Activated T-cell treated with anti-CD3 and anti-CD28 coated beads for 48 hours (primary cell): ENCODE data around the gene ANXA10.
"Not testable (repeated sequence)": the region's sequence is repeated elsewhere in the genome, so short reads cannot be mapped to it uniquely, and the experiment has no call there.

Experiments used
- DNase-seq: peaks from one replicate; pipeline ENCODE4 v3.0.0-alpha.2; 2020; ENCODE audit warnings: low read depth

The ANXA10 gene

DNA sequence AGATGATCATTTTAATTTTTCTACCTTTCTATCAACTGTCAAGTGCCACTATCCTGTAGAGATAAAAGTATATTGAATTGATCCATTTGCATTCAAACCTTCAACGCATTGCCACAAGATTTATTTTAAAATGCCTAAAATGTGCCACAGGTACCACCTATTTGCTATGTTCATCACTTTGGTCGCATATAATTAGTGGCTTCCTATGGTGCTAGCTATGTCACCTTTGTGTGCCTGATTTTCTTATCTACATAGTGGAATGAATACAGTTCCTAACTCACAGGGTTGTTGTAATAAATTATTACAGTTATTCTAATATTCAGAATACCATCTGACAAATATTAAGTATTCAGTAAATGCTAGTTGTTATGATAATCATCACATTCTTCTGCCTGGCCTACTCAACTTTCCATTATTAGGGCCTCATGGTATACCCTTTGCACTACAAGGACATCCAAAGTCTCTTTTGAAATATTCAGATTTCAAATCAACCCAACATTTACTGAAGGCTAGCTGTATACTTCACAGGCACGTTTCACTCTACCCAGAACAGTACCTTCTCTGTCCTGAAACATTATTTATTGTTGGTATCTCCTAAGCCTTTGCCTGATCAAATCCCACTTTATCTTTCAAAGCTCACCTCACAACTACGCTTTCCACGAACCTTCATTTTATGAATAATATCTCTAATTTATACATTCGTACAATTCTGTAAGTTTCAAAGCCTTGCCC, 62.4 kb downstream of the ANXA10 start:
- DNase-seq = no peak

DNA sequence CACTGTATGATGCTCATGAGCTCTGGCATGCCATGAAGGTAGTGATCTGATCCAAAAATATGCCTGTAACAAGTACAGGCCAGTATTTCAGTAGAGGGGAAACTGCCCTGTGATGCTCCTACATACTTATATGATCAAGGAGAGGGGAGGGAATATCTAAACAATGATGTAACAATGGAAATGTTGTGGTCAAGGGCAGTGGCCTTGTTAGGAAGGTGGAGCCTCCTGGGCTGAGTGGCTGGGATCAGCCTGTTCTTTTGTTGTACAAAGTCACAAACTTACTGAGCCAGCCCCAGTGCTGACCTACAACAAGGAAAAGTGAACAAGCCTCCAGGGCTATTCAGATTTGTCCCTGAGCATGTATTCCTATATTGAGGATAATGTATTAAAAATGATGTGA, 70.3 kb downstream of the ANXA10 start:
- no peak for DNase-seq

DNA sequence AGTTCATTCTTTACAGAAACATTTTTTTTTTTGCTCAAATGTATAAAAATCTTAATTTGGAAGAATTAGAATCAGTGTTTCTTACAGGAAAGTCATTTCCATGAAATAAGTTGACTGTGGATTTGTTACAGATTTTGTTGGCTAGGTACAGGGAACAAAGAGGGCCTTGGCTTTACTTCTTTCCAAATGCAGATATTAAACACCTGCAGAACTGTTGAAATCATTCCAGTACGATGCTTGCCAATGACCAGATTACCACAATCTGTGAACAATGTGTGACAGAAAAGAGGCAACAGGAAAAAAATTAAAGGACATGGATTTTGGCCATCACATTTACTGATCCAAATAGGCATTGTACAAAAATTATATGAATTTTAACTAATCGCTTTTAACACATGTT, 70.8 kb downstream of the ANXA10 start:
- no peak for DNase-seq

DNA sequence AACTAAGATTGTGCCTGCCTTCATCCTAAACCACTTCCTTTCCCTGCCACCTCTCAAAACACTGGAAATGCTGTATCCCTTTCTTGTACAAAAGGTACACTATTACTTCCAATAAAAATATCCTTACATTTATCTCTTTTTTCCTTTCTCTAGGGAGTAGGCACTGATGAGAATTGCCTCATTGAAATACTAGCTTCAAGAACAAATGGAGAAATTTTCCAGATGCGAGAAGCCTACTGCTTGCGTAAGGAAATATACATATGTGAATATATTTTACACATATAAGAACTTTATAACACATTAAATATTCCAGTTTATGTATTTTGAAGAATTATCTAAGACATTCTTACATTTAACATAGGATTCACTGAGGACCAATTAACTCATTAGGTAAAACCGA, 71.7 kb downstream of the ANXA10 start:
- DNase-seq = no peak

DNA sequence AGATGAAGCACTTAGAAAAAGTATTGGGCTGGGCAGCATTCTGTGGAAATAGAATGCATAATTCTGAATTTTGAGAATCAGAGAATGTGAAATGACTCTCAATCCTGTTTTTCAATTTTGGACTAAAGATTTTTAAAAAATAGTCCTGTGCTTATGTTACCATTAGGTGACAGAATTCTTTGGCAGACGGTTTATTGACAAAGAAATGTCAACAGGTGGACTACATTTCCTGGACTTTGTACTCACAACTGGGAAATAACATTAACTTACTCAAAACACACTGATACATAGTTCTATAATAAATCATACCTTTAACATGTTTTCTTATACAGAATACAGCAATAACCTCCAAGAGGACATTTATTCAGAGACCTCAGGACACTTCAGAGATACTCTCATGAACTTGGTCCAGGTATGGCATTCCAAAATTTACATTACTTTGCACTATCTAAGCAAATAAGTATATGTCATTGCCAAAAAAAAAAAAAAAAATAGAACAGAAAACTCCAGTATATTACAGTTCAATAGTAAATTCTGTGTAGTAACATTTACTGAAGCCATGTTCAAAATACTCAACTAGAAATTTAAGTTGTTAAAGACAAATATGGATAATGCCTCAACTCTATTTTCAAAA, 72.7 kb downstream of the ANXA10 start:
- DNase-seq = no peak

DNA sequence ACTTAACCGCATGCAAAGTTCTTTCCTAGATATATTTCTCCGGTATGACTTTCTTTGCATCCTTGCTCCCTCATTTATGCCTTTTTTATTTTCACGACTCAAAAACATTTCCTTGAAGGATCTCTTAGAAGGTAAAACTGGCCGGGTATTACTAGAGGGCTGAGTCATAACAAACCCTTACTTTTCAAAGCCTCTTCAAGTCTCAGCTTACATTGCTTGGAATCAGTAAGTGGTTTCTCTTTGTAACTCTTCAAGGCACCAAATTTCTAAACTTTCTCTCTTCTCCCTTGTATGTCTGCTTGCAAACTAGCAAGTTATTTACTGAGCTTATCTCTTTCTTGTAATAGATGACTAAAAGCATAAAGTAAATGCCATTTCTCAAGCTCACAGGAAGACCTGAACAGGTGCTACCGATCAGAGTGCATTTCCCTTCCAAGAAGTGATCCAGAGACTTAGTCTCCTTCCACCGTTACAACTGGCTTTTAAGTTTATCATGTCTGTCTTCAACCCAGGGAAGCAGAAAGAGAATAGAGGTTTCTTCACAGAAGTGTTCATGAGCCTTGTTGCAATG, 75.5 kb downstream of the ANXA10 start:
- DNase-seq = no peak

DNA sequence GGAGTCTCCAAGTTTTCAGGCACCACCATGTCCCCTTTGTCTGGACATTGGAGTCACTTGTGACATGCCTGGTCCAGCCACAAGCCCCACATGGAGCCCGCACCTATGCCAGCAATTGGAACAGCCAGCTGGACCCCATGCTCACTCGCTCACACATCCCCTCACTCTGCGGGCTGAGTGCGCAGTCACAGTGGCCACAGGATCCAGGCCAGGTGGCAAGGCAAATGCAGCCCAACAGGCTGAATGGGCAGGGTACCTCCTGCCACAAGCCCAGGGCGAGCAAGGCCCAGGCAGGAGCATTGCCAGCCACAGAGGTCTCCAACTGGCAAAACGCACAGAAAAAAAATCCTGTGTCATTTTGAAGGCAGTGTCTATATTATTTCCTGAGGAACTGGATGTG, 82.0 kb downstream of the ANXA10 start:
- DNase-seq = no peak

DNA sequence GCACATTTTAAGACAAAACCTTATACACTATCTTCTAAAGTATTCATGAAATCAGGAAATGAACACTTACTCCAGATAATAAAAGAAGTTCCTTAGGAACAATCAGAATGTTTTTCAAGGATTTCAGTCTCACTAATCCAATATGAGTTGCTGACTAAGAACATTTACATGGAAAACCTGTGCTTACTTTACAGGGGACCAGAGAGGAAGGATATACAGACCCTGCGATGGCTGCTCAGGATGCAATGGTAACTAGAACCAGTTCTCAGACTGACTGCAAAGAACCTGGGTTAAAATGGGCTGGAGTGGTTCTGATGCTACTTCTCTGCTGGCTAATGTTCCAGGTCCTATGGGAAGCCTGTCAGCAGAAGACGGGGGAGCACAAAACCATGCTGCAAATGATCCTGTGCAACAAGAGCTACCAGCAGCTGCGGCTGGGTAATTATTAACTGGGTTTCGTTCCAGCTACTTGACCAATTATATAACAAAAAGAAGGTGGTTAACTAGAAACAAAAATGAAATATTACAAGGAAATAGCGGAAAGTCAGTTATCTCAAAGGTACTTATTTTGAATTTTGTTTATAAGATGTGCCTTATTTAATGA, 85.3 kb downstream of the ANXA10 start:
- DNase-seq = no peak

DNA sequence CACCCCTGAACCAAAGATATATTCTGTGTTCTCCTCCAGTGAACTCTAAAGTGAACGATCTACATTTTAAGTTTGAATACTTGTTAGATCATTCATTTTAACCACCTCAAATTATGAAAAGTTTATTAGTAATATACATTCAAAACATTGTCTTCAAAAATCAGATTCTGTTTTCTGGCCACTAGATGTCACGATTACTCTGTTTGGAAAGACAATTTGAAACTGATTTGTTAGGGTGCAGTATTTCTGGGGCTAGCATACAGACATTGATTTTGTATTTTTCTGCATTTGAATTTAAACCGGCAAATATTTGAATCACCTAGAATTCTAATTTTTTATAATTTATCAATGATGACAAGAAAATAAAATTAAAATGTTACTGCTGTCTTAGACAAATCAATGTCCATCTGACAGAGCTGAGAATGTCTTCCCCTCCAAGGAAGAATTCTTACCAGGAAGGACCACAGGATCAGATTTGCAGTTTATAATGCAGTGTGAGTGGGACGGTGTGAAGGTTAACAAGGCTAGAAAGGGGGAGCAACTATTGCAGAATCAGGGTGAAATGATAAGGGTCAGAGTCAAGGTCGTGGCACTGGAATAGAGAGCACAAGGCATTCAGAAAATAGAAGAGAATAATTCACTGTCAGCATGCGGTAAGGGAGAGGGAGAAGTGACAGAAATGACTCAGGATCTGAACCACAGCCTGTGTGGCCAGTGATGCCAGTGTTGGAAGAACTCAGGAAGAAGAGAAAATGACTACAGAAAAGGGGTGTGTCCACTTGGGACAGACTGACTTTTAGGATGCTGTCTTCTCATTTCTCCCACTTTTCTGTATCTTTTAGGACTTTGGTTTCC, 91.6 kb downstream of the ANXA10 start:
- DNase-seq = no peak

DNA sequence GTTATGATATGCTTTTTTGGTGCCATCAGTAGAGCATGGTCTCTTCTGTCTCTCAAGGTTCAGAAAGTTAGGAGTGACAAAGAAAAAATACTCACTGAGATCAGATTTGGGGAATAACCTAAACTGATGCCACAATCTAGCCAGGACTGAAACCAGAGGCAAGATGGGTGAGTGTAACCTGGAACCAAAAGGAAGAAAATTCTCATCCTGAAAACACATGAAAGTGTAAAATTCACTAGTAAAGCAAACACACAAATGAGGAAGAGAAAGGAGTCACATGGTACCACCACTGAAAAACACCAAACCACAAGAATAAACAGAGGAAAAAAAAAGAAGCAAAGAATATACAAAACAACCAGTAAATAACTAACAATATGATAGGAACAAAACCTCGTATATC, 96.4 kb downstream of the ANXA10 start:
- no peak for DNase-seq

DNA sequence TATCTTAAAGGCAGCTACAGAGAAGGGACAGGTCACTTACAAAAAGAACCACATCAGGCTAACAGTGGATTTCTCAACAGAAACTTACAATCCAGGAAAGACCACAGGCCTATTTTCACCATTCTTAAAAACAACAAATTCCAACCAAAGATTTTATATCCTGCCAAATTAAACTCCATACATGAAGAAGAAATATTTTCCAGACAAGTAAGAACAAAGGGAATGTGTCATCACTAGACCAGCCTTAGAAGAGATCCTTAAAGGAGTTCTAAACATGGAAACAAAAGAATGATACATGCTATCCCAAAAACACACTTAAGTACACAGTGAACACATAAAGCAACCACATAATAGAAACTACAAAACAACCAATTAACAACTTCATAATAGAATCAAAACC, 105.6 kb downstream of the ANXA10 start:
- DNase-seq = no peak

DNA sequence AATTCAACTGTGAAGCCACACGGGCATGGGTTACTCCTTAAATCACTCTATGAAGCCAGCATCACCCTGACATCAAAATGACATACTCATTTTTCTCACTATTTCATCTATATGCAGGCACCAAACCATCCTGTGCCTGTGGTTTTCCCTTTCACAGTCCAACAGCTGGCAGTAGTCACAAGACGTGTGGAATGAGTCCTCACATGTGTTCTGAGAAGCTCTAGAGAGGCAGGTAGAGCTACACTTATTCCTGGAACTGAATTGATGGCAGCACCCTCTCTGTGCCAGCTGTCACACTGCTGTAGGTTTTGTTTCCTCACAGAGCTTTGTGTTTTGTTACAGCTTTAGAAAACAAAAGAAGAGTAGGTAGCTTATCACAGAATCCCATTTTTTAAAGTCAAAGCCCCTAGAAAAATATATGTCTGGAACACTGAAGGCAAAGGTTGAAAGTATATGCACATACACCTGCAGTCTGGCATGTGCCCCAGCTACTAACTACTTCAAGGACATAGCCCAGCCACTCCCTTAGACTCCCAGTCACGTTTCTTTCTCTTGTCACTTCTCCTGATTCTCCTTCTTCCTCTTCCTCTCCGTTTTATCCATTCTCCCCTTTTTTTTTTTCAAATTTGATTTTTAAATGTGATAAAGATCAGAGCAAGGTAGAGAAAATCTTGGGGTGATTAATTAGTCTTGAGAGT, 107.1 kb downstream of the ANXA10 start:
- DNase-seq = no peak

DNA sequence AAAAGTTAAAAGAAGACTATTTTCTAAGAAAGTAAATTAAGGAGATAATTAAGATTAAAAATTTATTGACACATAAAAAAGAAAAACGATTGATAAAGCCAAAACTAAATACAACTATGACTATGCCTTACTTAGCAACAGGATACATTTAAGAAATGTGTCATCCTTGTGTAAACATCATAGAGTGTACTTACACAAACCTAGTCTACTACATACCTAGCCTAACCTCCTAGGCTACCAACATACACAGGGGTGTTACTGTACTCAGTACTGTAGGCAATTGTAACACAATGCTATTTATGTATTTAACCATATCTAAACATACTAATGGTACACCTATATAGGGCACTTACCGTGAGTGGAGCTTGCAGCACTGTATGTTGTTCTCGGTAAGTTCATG, 108.3 kb downstream of the ANXA10 start:
- DNase-seq = no peak

DNA sequence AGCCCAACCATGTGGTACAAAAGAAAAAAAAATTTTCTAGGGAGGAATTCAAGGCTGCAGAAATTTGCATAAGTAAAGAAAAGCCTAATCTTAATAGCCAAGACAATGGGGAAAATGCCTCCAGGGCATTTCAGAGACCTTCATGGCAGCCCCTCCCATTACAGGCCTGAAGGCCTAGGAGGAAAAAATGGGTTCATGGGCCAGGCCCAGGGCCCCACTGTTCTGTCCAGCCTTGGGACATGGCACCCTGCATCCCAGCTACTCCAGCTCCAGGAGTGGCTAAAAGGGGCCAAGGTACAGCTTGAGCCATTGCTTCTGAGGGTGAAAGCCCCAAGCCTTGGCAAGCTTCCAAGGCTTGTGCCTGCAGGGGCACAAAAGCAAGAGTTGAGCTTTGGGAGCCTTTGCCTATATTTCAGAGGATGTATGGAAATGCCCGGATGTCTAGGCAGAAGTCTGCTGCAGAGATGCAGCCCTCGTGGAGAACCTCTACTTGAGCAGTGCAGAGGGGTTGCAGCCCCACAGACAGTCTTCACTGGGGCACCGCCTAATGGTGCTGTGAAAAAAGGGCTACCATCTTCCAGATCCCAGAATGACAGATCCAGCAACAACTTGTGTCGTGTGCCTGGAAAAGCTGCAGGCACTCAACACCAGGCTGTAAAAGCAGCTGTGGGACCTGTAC, 111.0 kb downstream of the ANXA10 start:
- DNase-seq = no peak

DNA sequence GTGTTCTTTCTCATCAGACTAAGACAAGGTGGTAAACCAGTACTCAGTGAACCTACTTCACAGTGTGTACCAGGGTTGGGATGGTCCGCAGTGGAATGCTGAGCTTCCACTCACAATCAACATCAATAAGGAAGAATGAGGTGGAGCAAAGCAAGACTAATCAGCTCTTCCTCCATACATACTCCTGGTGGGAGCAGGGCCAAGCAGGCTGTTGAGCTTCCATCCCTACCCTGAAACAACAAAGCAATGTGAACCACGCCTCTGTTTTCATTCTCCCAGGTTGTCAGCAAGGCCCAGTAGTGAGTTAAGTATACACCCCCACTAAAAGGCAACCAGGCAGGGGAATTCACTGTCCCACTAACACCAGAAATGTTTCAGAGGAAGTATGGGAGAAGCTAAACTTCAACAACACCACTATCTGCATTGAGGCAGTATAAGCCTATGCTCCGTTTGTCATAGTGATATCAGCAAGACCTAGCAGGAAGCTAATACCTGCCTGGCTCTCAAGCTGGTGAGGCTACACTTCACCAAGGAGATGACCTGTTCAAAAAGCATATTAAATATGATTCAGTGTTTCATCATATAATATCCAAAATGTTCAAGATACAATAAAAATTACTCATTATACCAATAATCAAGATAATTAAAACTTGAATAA, 116.7 kb downstream of the ANXA10 start:
- no peak for DNase-seq

DNA sequence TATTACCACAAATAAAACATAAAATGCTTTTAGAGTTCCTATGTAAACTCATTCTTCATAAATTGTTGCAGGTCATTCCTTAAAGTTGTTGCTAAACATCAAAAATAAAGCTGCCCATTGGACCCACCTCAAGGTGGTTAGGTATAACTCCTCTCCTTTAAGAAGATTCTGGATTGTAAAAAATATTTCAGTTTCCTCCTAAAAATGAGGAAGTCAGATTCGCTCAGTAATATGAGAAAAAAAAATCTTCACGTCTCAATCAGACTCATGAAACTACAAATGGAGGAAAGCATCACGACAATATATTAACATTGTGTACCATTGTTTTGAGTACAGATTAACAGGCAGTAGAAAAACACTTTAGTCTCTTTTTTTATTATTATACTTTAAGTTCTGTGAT, 120.3 kb downstream of the ANXA10 start:
- no peak for DNase-seq

DNA sequence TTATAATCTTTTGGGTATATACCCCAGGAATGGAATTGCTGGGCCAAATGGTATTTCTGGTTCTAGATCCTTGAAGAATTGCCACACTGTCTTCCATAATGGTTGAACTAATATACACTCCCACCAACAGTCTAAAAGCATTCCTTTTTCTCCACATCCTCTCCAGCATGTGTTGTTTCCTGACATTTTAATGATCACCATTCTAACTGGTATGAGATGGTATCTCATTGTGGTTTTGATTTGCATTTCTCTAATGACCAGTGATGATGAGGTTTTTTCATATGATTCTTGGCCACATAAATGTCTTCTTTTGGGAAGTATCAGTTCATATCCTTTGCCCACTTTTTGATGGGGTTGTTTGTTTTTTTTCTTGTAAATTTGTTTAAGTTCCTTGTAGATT, 121.2 kb downstream of the ANXA10 start:
- DNase-seq = not testable (repeated sequence)

DNA sequence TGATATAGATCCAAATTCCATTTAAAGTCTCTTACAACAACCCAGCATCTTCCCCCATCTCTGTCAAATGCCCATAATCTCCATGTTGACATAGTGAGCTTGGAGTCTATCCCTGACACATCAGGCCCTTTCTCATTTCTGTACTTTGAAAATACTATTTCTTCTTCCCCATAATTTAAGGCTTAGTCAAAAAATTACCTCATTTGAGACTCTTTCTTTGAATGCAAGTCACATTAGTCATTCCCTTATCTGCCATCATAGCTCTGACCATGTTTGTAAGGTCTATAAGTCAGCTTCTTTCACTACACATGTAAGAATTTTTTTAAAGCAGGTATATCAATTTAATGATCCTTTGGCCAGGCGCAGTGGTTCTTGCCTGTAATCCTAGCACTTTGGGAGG, 126.3 kb downstream of the ANXA10 start:
- no peak for DNase-seq

DNA sequence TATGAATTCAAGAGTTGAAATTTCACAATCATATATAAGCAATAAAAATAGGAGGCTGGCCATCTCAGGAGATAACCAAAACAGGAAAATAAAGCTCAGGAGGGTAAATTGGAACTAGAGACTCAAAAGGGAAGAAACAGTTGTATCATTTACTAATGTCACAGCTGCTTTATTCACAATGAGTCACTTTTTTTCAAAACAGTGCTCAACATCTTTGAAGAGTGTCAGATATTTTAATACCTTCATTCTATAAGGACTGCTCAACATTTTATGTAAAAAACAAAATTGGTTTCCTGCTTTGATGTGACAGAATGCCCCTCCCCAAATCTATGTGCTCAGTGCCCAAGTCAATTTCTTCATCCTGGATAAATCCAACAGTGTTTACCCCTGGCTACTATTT, 128.6 kb downstream of the ANXA10 start:
- no peak for DNase-seq

DNA sequence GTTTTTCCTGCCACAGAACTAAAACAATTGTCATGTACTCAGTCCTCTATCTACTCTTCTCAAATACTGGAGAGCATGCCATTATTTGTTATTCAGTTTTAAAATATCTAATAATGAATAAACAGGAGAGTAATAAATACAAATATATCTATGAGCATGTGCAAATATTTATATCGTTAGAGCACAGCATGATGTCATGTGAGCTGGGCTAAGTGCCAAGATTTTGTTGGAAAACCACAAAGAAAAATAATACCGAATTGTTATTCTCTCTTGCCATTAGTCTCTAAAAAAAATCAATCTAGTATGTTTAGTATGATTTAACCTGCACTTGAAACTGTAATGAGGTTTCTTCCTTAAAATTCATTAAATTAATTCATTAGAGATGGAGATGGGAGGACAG, 129.0 kb downstream of the ANXA10 start:
- DNase-seq = no peak
